NCI-H2196 treated with DMSO at 0.1 percent for 48 hours (cell line): ENCODE measurements around the gene TMEM97.
A peak's percentile ranks its signal among the peaks of the same experiment; 100 is the strongest.

Experiments used
- DNase-seq: peaks from one replicate; lab custom pipeline; 2025; ENCODE audit not compliant: unreplicated experiment; lab: John Stamatoyannopoulos, UW

Gene TMEM97

GRCh38 chr17:28363776-28364650 lies 45.0 kb downstream of the TMEM97 start:
- no peak for DNase-seq

DNA sequence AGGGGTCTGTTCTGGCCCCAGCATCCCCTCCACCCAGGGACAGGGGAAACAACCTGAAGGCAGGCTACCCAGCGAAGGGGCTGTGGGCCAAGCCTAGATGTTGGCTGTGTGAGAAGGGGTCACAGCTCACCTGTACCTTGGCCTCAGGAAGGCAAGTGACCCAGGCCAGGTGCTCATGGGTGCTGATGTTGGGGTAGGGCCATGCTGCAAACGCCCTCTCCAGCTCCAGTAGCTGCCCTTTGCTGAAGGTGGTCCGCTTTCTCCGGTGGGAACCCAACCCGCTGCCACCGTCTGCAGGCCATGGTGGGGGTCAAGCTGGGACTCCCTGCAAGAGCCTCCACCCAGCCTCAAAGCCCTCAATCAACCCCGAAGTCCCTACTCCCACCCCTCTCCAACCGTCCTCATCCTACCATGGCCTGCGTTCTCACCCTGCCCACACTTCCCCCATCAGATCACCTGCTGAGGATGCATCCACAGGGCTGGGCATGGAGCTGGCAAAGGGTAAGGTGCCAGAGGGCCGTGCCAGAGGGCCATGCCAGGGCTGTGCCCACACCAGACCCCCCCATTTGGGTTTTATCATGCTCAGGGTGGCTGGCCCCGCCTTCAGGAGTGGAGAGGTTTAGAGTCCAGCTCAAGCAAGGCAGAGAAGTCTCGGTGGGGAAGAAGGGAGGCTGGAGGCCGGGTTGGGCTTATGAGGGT lies 45.8 kb downstream of the TMEM97 start, which contains the start of gene SEBOX:
SEBOX (minus strand) TSS at position 535 of the 699 bp plus-strand sequence; CDS start at position 487, 48 bp downstream.
- DNase-seq, result no peak

GRCh38 chr17:28365487-28365886 lies 46.5 kb downstream of the TMEM97 start:
- no peak for DNase-seq

- DNase-seq, result no peak
Measured at GRCh38 chr17:28366605-28367004, 47.6 kb downstream of the TMEM97 start.

DNA sequence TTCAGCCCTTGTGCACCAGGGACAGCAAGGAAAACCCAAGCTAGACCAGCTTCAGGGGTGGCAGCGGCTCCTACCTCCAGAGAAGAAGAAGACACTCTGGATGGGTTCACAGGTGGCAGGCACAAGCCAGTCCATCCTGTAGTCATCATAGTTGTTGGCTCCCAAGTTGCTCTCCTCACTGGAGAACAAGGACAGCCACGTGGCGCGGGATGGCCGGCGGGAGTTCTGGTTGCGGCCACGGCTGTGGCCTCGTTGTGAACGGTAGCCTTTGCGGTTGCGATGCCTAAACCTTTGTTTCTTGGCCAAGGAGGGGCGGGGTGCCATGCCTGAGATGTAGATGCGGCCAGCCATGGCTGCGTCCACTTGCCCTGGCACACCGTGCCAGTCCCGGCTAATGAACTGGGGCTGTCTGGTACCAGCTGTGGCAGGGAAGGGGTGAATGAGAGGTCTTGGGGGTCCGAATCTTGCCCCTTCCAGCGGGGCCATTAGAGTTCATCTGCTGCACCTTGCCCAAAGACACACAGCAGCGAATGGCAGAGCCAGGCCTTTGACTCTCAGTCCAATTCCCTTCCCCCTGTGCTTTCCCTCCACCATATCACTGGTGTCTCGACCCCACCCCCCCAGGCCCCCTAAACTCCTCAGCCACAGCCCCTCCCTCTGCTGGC lies 48.8 kb downstream of the TMEM97 start:
- DNase-seq, result no peak

- DNase-seq, result no peak
Measured at GRCh38 chr17:28368306-28368831, 49.4 kb downstream of the TMEM97 start.

- no peak for DNase-seq
Measured at GRCh38 chr17:28368915-28369683, 50.1 kb downstream of the TMEM97 start.

DNA sequence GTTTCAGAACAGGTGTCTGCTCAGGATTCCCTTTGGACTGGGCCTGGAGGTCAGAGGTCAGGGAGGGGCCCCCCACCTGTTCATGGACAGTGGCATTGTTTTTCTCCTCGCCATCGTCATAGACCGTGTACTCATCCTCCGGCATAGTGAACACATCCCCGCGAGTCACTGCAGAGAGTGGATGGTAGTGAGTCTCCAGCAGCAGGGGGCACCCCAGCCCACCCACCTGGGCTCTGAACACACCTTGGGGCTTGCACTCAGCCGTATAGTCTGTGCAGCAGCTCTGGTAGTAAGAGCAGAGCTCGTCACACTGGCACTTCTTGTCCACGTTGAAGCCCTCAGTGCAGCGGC lies 50.7 kb downstream of the TMEM97 start:
- no peak for DNase-seq

DNA sequence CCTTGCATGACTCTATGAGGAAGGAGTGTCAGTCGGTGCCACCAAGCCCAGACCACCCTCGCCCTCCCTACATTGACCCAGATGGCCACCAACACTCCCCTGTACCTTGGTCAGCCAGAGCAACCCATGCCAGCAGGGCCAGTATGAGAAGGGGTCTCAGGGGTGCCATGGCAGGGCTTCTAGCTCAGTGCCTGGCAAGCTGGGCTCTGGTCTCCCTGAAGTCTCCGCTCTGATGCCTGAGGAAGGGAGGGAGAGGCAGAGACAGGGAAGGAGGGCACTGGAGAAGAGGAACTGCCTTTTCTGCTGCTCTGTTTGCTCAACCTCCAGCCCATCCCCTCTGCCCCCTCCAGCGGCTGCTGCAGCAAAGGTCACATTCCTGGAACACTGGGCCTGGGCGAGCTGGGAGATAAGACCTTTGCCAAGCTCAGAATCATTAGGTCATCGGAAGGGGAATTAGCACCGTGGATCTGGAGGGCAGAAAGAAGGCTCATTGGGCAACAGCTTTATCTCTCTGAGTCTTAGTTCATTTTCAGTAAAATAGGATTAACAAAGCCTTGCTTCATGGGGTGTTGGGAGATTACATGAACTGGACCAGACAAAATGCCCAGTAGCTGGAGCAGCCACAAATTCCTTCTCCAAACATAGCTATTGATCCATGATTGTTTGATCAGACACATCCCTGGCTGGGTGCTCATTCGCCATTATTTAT lies 51.2 kb downstream of the TMEM97 start, which contains the start of gene VTN:
VTN (minus strand) TSS at position 273 of the 709 bp plus-strand sequence; CDS start at position 169, 104 bp downstream.
- DNase-seq, result peak; percentile 15

DNA sequence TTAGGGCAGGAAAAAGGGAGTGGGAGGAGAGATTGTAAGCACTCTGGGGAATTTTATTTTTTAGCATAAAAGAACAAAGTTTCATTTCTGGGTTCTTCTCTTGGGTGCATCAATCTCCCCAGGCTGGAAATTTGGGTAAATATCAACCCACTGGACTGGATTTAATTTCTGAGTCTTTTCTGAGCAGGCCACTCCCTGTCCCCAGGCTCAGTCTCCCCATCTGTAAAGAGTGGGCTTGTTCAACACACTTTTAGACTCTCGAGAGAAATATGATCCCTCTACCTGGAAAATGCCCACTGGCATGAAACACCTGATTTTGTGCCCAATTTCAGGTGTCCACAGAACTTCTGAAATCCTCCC lies 51.7 kb downstream of the TMEM97 start:
- no peak for DNase-seq

DNA sequence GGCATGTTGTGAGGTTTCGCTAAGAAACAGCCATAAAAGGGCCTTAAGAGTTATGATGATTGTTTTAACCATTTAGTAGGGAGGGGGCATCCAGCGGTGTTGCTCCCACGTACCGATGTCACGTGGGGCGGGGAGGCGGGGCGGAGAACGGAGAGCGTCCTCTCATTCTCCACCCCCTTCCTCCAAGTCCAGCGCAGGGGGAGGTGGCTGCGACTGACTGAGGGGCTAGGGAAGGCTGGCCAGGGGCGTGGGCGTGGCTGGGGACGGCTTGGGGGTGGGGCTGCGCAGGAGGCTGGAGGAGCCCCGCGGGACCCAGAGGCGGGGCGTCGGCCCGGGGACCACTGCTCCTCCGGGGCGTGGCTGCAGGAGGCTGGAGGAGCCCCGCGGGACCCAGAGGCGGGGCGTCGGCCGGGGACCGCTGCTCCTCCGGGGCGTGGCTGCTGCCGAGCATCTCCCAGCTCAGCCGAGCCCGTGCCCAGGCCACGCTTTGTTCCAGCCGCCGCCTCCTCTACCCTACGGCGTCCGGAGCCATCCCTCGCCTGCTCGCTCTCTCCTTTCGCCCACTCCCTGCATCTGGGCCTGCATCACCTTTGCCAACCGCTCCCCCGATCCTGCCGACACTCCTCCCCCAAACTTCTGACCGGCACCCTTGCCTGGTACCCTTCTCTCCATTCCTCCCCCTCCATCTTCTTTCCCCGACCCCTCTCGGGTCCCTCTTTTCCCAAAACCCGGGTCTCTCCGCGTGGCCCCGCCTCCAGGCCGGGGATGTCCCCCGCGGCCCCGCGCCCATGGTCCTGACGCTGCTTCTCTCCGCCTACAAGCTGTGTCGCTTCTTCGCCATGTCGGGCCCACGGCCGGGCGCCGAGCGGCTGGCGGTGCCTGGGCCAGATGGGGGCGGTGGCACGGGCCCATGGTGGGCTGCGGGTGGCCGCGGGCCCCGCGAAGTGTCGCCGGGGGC lies 52.5 kb downstream of the TMEM97 start, which contains the start of gene SARM1:
SARM1 (plus strand) TSS at position 450 of the 958 bp plus-strand sequence; CDS start at position 789, 339 bp downstream.
- peak; percentile 60 for DNase-seq

GRCh38 chr17:28372203-28372944 lies 53.4 kb downstream of the TMEM97 start:
- no peak for DNase-seq

GRCh38 chr17:28372945-28373274 lies 53.9 kb downstream of the TMEM97 start:
- no peak for DNase-seq
